SU-DHL-6 (cell line): ENCODE results near the gene UTP11.

ENCODE experiments used
- EZH2phosphoT487 ChIP-seq: fragments of 200-600 bp; sonication (generic), shearing (Covaris generic); conservative IDR thresholded peaks from 2 replicates; pipeline ENCODE4 v1.6.1; 2018; ENCODE audit warnings: mild to moderate bottlenecking, antibody characterized with exemption, low read length, moderate library complexity, mixed read lengths
- TF ChIP-seq, protein P1 (sequence below): fragments of 200-600 bp; sonication (generic); IDR thresholded peaks from one replicate; pipeline ENCODE4 v1.5.1; 2017; ENCODE audit warnings: antibody characterized with exemption, mild to moderate bottlenecking, low read length, moderate library complexity; ENCODE audit not compliant: insufficient read depth, poor library complexity, severe bottlenecking

DNA sequence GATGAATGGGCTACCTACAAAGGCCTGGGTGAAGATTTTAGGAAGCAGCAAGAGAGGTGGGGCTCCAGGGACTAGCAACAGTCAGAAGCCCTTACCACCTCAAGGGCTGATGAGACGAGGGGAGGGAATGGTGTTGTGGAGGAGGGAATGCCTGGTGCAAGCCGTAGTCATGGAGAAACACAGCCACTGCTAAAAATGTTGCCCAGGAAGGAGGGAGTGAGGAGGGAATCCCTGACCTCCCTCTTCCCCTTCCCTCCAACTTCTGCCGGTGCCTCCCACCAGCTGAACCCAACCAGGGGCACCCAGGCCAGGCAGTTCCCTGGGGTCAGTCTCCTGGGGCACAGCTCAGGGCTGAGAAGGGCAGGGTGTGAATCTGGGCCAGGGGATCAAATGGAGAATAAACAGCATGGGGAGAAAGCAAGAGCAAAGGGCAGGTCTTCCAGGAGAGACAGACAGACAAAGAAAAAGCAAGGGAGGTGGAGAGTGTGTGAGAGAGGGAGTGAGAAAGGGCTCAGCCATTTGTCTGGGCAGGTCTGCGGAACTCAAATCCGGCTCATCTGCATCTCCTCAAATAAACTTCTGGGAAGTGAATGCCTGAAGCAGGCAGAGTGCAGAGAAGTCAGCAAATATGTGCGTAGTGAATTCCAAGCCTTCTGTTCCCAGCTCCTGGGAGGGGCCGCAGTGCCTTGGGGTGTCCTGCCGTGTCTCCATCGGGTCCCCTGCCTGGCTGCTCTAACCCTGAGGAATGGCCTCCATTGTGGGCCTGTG, 61.2 kb downstream of the UTP11 start:
- TF ChIP-seq, protein P1, sequence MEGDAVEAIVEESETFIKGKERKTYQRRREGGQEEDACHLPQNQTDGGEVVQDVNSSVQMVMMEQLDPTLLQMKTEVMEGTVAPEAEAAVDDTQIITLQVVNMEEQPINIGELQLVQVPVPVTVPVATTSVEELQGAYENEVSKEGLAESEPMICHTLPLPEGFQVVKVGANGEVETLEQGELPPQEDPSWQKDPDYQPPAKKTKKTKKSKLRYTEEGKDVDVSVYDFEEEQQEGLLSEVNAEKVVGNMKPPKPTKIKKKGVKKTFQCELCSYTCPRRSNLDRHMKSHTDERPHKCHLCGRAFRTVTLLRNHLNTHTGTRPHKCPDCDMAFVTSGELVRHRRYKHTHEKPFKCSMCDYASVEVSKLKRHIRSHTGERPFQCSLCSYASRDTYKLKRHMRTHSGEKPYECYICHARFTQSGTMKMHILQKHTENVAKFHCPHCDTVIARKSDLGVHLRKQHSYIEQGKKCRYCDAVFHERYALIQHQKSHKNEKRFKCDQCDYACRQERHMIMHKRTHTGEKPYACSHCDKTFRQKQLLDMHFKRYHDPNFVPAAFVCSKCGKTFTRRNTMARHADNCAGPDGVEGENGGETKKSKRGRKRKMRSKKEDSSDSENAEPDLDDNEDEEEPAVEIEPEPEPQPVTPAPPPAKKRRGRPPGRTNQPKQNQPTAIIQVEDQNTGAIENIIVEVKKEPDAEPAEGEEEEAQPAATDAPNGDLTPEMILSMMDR = no peak
- no peak for TF ChIP-seq EZH2phosphoT487
